Measurements from ENCODE around the gene ITGA5.
A peak's percentile ranks its signal among the peaks of the same experiment; 100 is the strongest.

ITGA5 gene

DNA sequence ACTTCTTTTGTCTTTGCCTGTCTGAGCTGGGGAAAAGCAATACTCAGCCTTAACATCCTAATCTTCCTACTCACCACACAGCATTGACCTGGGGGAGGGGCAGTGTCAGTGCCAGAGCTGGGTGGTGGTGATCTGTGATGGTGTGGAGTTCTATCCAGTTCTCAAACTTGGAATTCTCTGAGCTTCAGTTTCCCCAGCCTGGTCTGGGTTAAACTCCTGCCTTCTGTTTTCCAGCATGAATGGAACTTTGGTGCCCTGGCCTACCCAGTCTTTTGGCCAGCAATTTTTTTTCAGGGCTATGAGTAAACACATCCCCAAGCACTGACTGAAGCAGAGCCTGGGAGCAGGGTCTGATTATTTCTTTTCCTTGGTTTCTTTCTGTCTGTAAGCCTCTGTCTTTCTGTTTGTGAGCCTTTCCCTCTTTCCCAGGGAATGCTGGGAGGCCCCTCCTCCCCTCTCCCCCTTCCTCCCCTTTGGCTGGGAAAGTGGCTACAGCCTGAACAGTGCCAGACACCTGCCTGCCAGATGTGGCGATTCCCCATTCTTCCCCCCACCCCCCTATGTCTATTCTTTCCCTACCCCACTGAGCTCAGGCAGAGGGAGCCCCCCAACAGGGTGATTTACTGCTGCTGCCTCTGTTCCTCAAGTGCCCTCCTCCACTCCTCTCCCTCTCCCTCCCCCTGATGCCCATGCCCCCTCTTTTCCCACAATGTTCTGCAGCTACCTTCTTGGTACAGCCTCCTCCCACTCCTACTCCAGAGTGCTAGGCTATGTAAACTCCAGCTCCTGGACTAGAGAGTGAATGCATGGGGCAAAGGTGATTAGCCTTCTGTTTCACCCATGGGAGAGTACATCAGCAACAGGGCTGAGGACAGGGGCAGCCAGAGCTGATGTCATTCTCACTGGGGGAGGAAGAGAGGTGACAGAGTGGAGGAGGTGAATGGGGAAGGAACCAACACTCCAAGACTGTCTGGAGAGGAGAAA, 65.9 kb downstream of the ITGA5 start:
- peak; percentile 59 for DNase-seq (ENCODE audit: low read depth)

DNA sequence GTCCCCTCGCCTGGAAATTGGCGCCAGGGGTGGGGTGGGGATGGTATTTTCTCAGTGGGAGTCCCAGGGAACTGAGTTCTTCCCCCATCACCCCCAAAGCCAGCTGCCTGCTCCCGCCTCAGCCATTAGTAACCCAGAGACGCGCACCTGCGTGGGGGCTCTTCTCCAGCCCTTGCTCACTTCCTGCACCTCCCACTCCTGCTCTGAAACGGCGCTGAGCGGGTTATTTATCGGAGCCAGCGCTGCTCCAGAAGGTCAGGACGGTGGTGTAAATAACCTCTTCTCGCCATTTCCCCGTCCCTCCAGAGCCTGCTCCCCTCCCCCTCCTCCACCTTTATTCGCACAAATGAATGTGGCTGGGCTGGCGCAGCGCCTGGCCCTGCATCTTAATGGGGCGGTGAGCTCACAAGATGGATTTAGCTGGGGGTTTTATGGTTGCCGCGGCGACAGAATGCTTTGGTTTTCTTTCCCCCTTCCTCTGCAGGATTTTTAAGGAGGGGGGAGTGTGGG, 67.0 kb downstream of the ITGA5 start:
- DNase-seq (ENCODE audit: low read depth), result peak; percentile 65

DNA sequence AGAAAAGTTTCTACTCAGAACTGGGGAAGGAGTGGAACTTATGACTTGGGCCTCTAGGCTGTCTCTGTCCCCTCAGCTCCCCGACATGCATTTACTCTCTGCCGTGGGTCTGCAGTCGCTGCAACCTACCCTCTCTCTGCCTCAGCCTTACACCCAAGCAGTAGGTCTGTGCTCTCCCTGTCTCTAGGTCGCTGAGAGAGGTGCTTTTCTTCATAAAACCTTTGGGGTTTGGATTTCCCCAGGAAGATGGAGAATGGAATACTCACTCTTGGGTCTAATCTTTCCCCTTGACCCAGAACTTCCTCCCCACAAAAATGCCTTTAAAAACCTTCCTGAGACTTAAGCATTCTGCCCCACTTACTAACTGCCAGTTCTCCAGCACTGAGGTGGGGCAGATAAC, 67.7 kb downstream of the ITGA5 start:
- no peak for DNase-seq (ENCODE audit: low read depth)

DNA sequence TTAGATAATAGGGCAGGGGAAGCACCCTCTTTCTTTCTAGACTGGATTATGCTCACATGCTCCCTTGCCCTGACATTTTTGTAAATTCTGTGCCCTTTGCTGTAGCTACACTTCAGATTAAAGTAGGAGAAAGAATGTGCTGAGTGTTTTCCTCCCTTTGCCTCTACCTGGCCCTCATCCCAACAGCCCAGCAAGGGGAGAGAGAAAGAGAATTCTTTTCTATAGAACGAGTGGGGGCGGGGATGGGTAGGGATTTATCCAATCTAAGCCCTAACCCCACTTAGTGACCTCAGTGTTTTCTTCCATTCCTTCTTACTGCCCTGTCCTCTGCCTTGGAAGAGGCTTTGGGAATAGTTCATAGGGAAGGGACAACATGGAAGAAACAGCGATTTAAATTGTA, 68.3 kb downstream of the ITGA5 start:
- DNase-seq (ENCODE audit: low read depth), result no peak

DNA sequence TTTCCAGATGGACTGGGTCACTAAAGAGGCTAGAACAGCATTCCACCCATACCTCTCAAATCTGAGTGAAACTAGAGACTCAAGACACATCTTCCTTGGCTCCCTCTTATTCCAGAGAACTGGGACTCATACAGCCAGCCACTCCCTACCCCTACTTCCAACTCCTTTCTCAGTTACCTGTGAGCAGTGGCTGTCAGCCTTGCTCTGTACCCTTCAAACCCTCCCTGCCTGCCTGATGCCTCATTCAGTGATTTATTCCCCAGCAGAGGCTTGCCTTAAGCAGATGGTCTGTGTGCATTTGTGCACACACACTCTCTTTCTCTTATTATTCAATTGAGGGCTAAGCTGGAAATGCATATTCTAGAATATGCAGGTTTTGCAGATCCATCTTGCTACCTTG, 69.4 kb downstream of the ITGA5 start:
- no peak for DNase-seq (ENCODE audit: low read depth)

DNA sequence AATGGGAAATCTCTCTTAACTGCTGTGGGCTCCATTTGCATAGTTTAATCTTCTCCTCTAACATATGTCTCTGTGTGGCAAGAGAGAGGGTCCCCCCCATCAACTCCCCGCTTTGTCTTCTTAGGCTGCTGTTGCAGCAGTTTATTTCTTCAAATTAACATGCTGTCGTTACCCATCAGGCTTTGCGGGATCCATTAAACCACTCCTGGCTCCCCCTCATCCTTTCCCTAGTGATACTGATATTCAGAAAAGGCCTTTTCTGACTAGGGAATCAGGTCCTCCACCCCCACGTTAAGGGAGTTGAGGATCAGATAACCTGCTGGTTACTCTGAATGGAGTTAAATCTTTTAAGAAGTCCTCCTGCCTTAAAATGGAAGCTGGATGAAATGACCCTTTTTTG, 70.0 kb downstream of the ITGA5 start:
- no peak for DNase-seq (ENCODE audit: low read depth)
